AG09309 (cell line): ENCODE results near the gene TOM1L1.

Experiments
- DNase-seq: peaks from one replicate; pipeline ENCODE4 v3.0.0-alpha.2; 2010; ENCODE audit warnings: low read depth
- H3K4me3 ChIP-seq: 2 replicates; pipeline ENCODE4 v1.5.1; 2011; ENCODE audit warnings: mild to moderate bottlenecking, low read depth, low read length, moderate library complexity; ENCODE audit not compliant: control insufficient read depth
- CTCF ChIP-seq: IDR thresholded peaks from 2 replicates; pipeline ENCODE4 v1.5.1; 2011; ENCODE audit warnings: mild to moderate bottlenecking, low read depth, low read length, inconsistent platforms; ENCODE audit not compliant: insufficient read depth, control insufficient read depth; ENCODE audit errors: missing control alignments

The TOM1L1 gene

GRCh38 chr17:54992797-54993639, 92.4 kb downstream of the TOM1L1 start:
- TF ChIP-seq CTCF: peak; percentile 45
- no peak overlapping the region for H3K4me3 ChIP-seq
- DNase-seq: peak; percentile 14

DNA sequence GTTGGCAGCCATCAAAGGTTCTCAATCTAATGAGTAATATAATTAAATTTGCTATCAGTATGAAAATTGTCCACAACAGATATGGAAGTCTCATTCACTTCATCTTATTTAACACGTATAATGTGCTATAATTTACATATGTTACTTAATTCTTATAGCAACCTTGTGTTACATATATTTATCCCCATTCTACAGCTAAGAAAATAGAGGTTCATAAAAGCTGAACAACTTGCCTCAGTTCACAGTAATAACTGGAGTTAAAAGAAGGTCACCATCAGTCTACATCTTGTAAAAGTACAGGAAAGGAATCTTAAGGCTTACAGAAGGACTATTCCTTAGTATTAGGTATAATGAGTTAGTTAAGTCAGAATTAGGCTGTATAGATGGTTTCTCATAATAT, 95.8 kb downstream of the TOM1L1 start:
- TF ChIP-seq CTCF: no peak
- no peak for DNase-seq

GRCh38 chr17:55002458-55002857, 101.8 kb downstream of the TOM1L1 start:
- no peak for DNase-seq
- TF ChIP-seq CTCF: no peak
- H3K4me3 ChIP-seq: no peak overlapping the region

More for the DNA sequence above, 95.8 kb downstream of the TOM1L1 start:
- no peak overlapping the region for H3K4me3 ChIP-seq

DNA sequence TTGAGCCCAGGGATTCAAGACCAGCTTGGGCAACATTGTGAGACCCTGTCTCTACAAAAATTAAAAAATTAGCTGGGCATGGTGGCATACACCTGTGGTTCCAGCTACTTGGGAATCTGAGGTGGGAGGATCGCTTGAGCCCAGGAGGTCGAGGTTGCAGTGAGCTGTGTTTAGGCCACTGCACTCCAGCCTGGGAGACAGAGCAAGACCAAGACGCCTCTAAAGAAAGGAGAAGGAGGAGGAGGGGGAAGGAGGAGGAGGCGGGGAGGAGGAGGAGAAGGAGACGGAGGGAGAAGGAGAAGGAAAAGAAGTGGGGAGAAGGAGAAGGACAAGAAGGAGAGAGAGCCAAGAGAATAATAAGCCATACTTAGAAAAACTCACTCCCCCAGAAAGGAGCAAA, 103.8 kb downstream of the TOM1L1 start:
- no peak for TF ChIP-seq CTCF
- DNase-seq: no peak
- H3K4me3 ChIP-seq: no peak overlapping the region

GRCh38 chr17:55005520-55005919, 104.9 kb downstream of the TOM1L1 start:
- peak; percentile 33 for TF ChIP-seq CTCF
- DNase-seq: no peak
- no peak overlapping the region for H3K4me3 ChIP-seq
